ENCODE results near the gene TCF12. TPM values are rescaled to one million over a fixed set of nuclear protein-coding genes. Genes with fewer than 3 reads are reported as not detected.

The TCF12 gene
- total and polyA plus RNA-seq, 8 donors = 7.7 to 67.4 (median 27.3) TPM

- Histone ChIP-seq H3K9me3 (no peaks in the 10 kb centered on the region), H3K36me3 (no peaks in the 10 kb centered on the region), H3K4me3 (no peak overlapping the region), H3K4me1 (peaks cover 0 to 9% (median 5%) of the 10 kb centered on the region in 3 donors), H3K27ac (no peak overlapping the region), H3K27me3 (no peaks in the 10 kb centered on the region)
- DNase-seq (no peak), FAIRE-seq (no peak), ATAC-seq (no peak)
- no peak for TF ChIP-seq CTCF (IDR thresholded peaks at IDR 0.05)
- intact Hi-C loops (cut with DNase I) = no loop called here
Measured at GRCh38 chr15:57185507-57186074, 267.1 kb downstream of the TCF12 start.

- no peak for FAIRE-seq
- H3K36me3 ChIP-seq = peaks cover 0 to 8% (median 0%) of the 10 kb centered on the region in 3 donors
- WGBS, 2 donors = 93 to 94% methylated on average over 1 of the region's 1 CpG
Measured at GRCh38 chr15:57189466-57189865, 271.0 kb downstream of the TCF12 start.

GRCh38 chr15:57190208-57190607 lies 271.8 kb downstream of the TCF12 start:
- Histone ChIP-seq H3K9me3 (no peaks in the 10 kb centered on the region), H3K36me3 (peaks cover 0 to 8% (median 0%) of the 10 kb centered on the region in 3 donors), H3K4me3 (no peak overlapping the region), H3K4me1 (no peaks in the 10 kb centered on the region), H3K27ac (no peak overlapping the region), H3K27me3 (no peaks in the 10 kb centered on the region)
- intact Hi-C loops (cut with DNase I) = no loop called here
- WGBS, 2 donors = 100% methylated on average over 1 of the region's 1 CpG
- TF ChIP-seq CTCF (IDR thresholded peaks at IDR 0.05) = no peak
- DNase-seq = no peak
- FAIRE-seq = no peak
- ATAC-seq = no peak

More at GRCh38 chr15:57189466-57189865, 271.0 kb downstream of the TCF12 start:
- Histone ChIP-seq H3K4me3 (no peak overlapping the region), H3K27ac (no peak overlapping the region), H3K27me3 (no peaks in the 10 kb centered on the region), H3K9me3 (no peaks in the 10 kb centered on the region), H3K4me1 (peaks cover 0 to 3% (median 0%) of the 10 kb centered on the region in 3 donors)
- no peak for TF ChIP-seq CTCF (IDR thresholded peaks at IDR 0.05)
- ATAC-seq = no peak
- DNase-seq = no peak
- intact Hi-C loops (cut with DNase I) = no loop called here

- no peaks in the 10 kb centered on the region for H3K4me1 ChIP-seq
- H3K36me3 ChIP-seq = peaks cover 0 to 8% (median 0%) of the 10 kb centered on the region in 3 donors
- no peak for DNase-seq
- WGBS, 2 donors = 71 to 73% methylated on average over 2 of the region's 2 CpGs
- H3K4me3 ChIP-seq = no peak overlapping the region
- H3K27ac ChIP-seq = no peak overlapping the region
- H3K9me3 ChIP-seq = no peaks in the 10 kb centered on the region
- no peak for TF ChIP-seq CTCF (IDR thresholded peaks at IDR 0.05)
- no peak for ATAC-seq
- no peaks in the 10 kb centered on the region for H3K27me3 ChIP-seq
- no peak for FAIRE-seq
- intact Hi-C loops (cut with DNase I) = no loop called here
Measured at GRCh38 chr15:57193161-57193560, 274.7 kb downstream of the TCF12 start.

- intact Hi-C loops (cut with DNase I) = no loop called here
- Histone ChIP-seq H3K4me1 (no peaks in the 10 kb centered on the region), H3K4me3 (no peak overlapping the region), H3K27ac (no peak overlapping the region), H3K36me3 (peaks cover 0 to 8% (median 0%) of the 10 kb centered on the region in 3 donors), H3K27me3 (no peaks in the 10 kb centered on the region), H3K9me3 (no peaks in the 10 kb centered on the region)
- FAIRE-seq (no peak), ATAC-seq (no peak), DNase-seq (no peak)
- no peak for TF ChIP-seq CTCF (IDR thresholded peaks at IDR 0.05)
- 57 to 70% methylated on average over 1 of the region's 1 CpG for WGBS, 2 donors
Measured at GRCh38 chr15:57195326-57195725, 276.9 kb downstream of the TCF12 start.

All from pancreas (tissue), 10 donors.